ENCODE data around the gene ZNF582.

DNA sequence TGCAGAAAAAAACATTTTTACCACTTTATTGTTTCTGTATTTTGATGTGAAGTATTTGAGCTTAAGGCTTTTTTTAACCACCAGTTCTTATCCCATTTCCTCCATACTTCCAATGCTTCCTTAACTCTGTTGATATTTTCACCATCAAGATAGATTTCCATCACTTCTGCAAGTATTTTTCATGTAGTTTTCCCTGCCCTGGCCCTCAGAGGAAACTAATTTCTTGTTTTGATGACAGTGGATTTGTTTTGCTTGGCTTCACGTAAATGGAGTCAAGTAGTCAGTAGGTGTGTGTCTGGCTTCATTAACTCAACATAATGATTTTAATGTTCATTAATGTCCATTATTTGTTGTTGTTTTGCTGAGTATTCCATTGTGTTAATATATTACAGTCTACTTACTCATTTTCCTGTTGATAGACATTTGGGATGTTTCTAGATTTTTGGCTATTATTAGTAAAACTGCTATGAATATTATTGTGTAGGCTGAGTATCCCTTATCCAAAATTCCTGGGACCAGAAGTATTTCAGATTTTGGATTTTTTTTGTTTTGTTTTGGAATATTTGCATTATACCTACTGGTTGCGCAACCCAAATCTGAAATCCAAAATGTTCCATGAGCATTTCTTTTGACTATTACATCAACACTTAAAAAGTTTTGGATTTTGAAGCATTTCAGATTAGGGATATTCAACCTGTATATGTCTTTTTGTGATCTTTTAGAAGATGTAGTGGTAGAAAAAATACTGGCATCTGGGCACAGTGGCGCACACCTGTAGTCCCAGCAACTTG, 23.3 kb downstream of the ZNF582 start:
- TF ChIP-seq TAF1 (IDR thresholded peaks at IDR 0.05; ENCODE audit: borderline replicate concordance, insufficient read depth, low read length) (no peak), POLR2AphosphoS5 (IDR thresholded peaks at IDR 0.05; ENCODE audit: low read depth, low read length) (no peak), FOXP2 (optimal IDR thresholded peaks at IDR 0.05; ENCODE audit: borderline replicate concordance, extremely low read depth, extremely low read length, insufficient read depth) (no peak), SIN3A (IDR thresholded peaks at IDR 0.05; ENCODE audit: borderline replicate concordance, insufficient read depth, low read length) (no peak)
- TF ChIP-seq, protein P1, sequence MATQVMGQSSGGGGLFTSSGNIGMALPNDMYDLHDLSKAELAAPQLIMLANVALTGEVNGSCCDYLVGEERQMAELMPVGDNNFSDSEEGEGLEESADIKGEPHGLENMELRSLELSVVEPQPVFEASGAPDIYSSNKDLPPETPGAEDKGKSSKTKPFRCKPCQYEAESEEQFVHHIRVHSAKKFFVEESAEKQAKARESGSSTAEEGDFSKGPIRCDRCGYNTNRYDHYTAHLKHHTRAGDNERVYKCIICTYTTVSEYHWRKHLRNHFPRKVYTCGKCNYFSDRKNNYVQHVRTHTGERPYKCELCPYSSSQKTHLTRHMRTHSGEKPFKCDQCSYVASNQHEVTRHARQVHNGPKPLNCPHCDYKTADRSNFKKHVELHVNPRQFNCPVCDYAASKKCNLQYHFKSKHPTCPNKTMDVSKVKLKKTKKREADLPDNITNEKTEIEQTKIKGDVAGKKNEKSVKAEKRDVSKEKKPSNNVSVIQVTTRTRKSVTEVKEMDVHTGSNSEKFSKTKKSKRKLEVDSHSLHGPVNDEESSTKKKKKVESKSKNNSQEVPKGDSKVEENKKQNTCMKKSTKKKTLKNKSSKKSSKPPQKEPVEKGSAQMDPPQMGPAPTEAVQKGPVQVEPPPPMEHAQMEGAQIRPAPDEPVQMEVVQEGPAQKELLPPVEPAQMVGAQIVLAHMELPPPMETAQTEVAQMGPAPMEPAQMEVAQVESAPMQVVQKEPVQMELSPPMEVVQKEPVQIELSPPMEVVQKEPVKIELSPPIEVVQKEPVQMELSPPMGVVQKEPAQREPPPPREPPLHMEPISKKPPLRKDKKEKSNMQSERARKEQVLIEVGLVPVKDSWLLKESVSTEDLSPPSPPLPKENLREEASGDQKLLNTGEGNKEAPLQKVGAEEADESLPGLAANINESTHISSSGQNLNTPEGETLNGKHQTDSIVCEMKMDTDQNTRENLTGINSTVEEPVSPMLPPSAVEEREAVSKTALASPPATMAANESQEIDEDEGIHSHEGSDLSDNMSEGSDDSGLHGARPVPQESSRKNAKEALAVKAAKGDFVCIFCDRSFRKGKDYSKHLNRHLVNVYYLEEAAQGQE (IDR thresholded peaks at IDR 0.05; ENCODE audit: insufficient read depth in 1 of 2, low read depth in 2 of 2, low read length in 2 of 2) = no peak
